IMR-90 (cell line): ENCODE results near the gene HAS3. TPM values are rescaled to one million over a fixed set of nuclear protein-coding genes. Genes with fewer than 3 reads are reported as not detected.

ENCODE experiments used
- ATAC-seq: fragments of 200-7000 bp; cut with Tn5 transposase; 2 replicates; pipeline ENCODE4 v1.9.1; 2020; ENCODE audit warnings: low read depth, mild to moderate bottlenecking, moderate library complexity
- BruUV-seq: library from RNA; stranded (reverse); fragments of 400-500 nt; replicated peaks from 2 replicates; lab custom pipeline; 2021; lab: Mats Ljungman, UMichigan
- CTCF ChIA-PET: fragments of 300-600 bp; formaldehyde crosslinking; extraction: SDS; loops from one replicate; lab custom pipeline; 2021; ENCODE audit warnings: antibody characterized with exemption; lab: Yijun Ruan, JAX
- POLR2A ChIA-PET: fragments of 300-600 bp; sonication (Branson Sonifier 250); formaldehyde crosslinking; loops from one replicate; lab custom pipeline; 2022; ENCODE audit warnings: antibody characterized with exemption; ENCODE audit not compliant: unreplicated experiment; lab: Charles Lee
- DNase-seq: peaks from one replicate; pipeline ENCODE4 v3.0.0; 2013
- H2AFZ ChIP-seq: replicated peaks from 2 replicates; pipeline ENCODE3; 2013; ENCODE audit warnings: low read length, mild to moderate bottlenecking; ENCODE audit not compliant: poor library complexity
- H2AK5ac ChIP-seq: 2 replicates; pipeline ENCODE4 v1.6.1; 2013; ENCODE audit warnings: low read depth, low read length, inconsistent platforms
- H2AK9ac ChIP-seq: replicated peaks from 2 replicates; pipeline ENCODE3; 2013; ENCODE audit warnings: mild to moderate bottlenecking, low read depth, low read length, moderate library complexity; ENCODE audit not compliant: poor library complexity
- H2BK120ac ChIP-seq: 2 replicates; pipeline ENCODE4 v1.6.1; 2013; ENCODE audit warnings: low read depth, low read length, inconsistent platforms
- H2BK15ac ChIP-seq: 3 replicates; pipeline ENCODE4 v1.6.1; 2013; ENCODE audit warnings: low read depth, low read length, inconsistent platforms
- H2BK20ac ChIP-seq: 2 replicates; pipeline ENCODE4 v1.6.1; 2013; ENCODE audit warnings: low read depth, mild to moderate bottlenecking, inconsistent platforms, low read length, moderate library complexity
- H2BK5ac ChIP-seq: 2 replicates; pipeline ENCODE4 v1.6.1; 2013; ENCODE audit warnings: mild to moderate bottlenecking, low read depth, low read length, inconsistent platforms; ENCODE audit not compliant: poor library complexity, severe bottlenecking
- H3K14ac ChIP-seq: replicated peaks from 2 replicates; pipeline ENCODE4 v1.6.1; 2013; ENCODE audit warnings: low read depth, low read length, inconsistent platforms
- H3K18ac ChIP-seq: 2 replicates; pipeline ENCODE4 v1.6.1; 2013; ENCODE audit warnings: low read depth, low read length, control low read depth
- H3K23ac ChIP-seq: 2 replicates; pipeline ENCODE4 v1.6.1; 2013; ENCODE audit warnings: low read depth, low read length, inconsistent platforms
- H3K27ac ChIP-seq: 2 replicates; pipeline ENCODE4 v1.5.1; 2013; ENCODE audit warnings: mild to moderate bottlenecking, control low read depth, low read length; ENCODE audit not compliant: insufficient read depth
- H3K27me3 ChIP-seq: 2 replicates; pipeline ENCODE4 v1.6.1; 2013; ENCODE audit warnings: low read length; ENCODE audit not compliant: control insufficient read depth, insufficient read depth
- H3K36me3 ChIP-seq: 2 replicates; pipeline ENCODE4 v1.6.1; 2013; ENCODE audit warnings: low read length, mixed read lengths; ENCODE audit not compliant: control insufficient read depth, insufficient read depth
- H3K4ac ChIP-seq: 2 replicates; pipeline ENCODE4 v1.6.1; 2013; ENCODE audit warnings: low read depth, low read length, inconsistent platforms
- H3K4me1 ChIP-seq: 2 replicates; pipeline ENCODE4 v1.6.1; 2013; ENCODE audit warnings: low read length, mixed read lengths; ENCODE audit not compliant: control insufficient read depth, insufficient read depth
- H3K4me2 ChIP-seq: 2 replicates; pipeline ENCODE4 v1.6.1; 2013; ENCODE audit warnings: low read depth, mild to moderate bottlenecking, control low read depth, low read length, moderate library complexity
- H3K4me3 ChIP-seq: 2 replicates; pipeline ENCODE4 v1.5.1; 2013; ENCODE audit warnings: low read depth, mild to moderate bottlenecking, control low read depth, low read length, moderate library complexity; ENCODE audit not compliant: insufficient read depth
- H3K56ac ChIP-seq: 2 replicates; pipeline ENCODE4 v1.6.1; 2013; ENCODE audit warnings: low read length, inconsistent platforms; ENCODE audit not compliant: insufficient read depth; ENCODE audit errors: extremely low read depth
- H3K79me1 ChIP-seq, 2 experiments: 2 replicates each; pipeline ENCODE4 v1.6.1; 2013; ENCODE audit warnings: low read length in 2 of 2, inconsistent platforms in 1 of 2, low read depth in 1 of 2
- H3K9ac ChIP-seq: 2 replicates; pipeline ENCODE4 v1.6.1; 2013; ENCODE audit warnings: low read depth, low read length, control low read depth
- H3K9me1 ChIP-seq: 2 replicates; pipeline ENCODE4 v1.6.1; 2013; ENCODE audit warnings: low read length, inconsistent platforms; ENCODE audit not compliant: insufficient read depth
- H3K9me3 ChIP-seq: 2 replicates; pipeline ENCODE4 v1.6.1; 2013; ENCODE audit warnings: low read length; ENCODE audit not compliant: control insufficient read depth, insufficient read depth
- H4K20me1 ChIP-seq: 2 replicates; pipeline ENCODE4 v1.6.1; 2013; ENCODE audit warnings: low read length, inconsistent platforms; ENCODE audit not compliant: insufficient read depth
- H4K5ac ChIP-seq: 2 replicates; pipeline ENCODE4 v1.6.1; 2013; ENCODE audit warnings: mild to moderate bottlenecking, low read depth, low read length, control low read depth
- H4K8ac ChIP-seq, 2 experiments: 2 replicates each; pipeline ENCODE4 v1.6.1; 2013; ENCODE audit warnings: low read depth in 2 of 2, low read length in 2 of 2, control low read depth in 1 of 2, inconsistent platforms in 1 of 2
- H4K91ac ChIP-seq: 2 replicates; pipeline ENCODE4 v1.6.1; 2013; ENCODE audit warnings: low read depth, low read length, inconsistent platforms; ENCODE audit not compliant: insufficient read depth
- BHLHE40 ChIP-seq: fragments of 150-350 bp; IDR thresholded peaks from 2 replicates; pipeline ENCODE4 v1.6.1; 2016; ENCODE audit warnings: mild to moderate bottlenecking, low read depth, low read length
- CEBPB ChIP-seq: IDR thresholded peaks from 2 replicates; pipeline ENCODE4 v1.6.1; 2012; ENCODE audit warnings: low read depth, low read length, improper control_type of control experiment
- MAZ ChIP-seq: IDR thresholded peaks from 2 replicates; pipeline ENCODE4 v1.6.1; 2012; ENCODE audit warnings: low read depth, mild to moderate bottlenecking, low read length, improper control_type of control experiment, moderate library complexity, borderline replicate concordance
- WGBS, 2 experiments: methylation state at CpG; one replicate each; pipeline versions ENCODE4 v1.1.5 to v1.1.7; 2013; ENCODE audit warnings: missing lambda C conversion rate in 2 of 2; ENCODE audit not compliant: insufficient read length in 1 of 2; ENCODE audit errors: extremely low coverage in 2 of 2; 5-methylcytosine and 5-hydroxymethylcytosine counted together
- dilution Hi-C: fragments of 300-500 bp; cut with HindIII; formaldehyde crosslinking; loops from one replicate; pipeline ENCODE4 v1.14.3; 2018; ENCODE audit warnings: low sequenced_read_pairs; ENCODE audit not compliant: unreplicated experiment
- in situ Hi-C: fragments of 300-500 bp; cut with MboI; formaldehyde crosslinking; loops from 3 replicates; pipeline ENCODE4 v1.14.3; 2019; ENCODE audit warnings: low sequenced_read_pairs, inconsistent platforms, mixed read lengths
- intact Hi-C: fragments of 100-400 bp; cut with micrococcal nuclease; formaldehyde crosslinking; loops from 2 replicates; pipeline ENCODE4 v1.10.0; 2022
- polyA plus RNA-seq, 3 experiments: library from polyadenylated mRNA; depleted of rRNA; stranded (reverse); fragments of >200 nt; gene quantifications; 2 replicates each; pipeline ENCODE4 v1.2.3, GENCODE V29; 2012; ENCODE audit warnings: low replicate concordance in 1 of 3
- total RNA-seq: library from RNA; depleted of rRNA; stranded (reverse); fragments of >200 nt; gene quantifications from 2 replicates; pipeline ENCODE4 v1.2.3, GENCODE V29; 2012

The HAS3 gene
- total and polyA plus RNA-seq, 2 of the 4 experiments (the other 2 are of a cell fraction): 0.36 to 0.97 TPM

DNA sequence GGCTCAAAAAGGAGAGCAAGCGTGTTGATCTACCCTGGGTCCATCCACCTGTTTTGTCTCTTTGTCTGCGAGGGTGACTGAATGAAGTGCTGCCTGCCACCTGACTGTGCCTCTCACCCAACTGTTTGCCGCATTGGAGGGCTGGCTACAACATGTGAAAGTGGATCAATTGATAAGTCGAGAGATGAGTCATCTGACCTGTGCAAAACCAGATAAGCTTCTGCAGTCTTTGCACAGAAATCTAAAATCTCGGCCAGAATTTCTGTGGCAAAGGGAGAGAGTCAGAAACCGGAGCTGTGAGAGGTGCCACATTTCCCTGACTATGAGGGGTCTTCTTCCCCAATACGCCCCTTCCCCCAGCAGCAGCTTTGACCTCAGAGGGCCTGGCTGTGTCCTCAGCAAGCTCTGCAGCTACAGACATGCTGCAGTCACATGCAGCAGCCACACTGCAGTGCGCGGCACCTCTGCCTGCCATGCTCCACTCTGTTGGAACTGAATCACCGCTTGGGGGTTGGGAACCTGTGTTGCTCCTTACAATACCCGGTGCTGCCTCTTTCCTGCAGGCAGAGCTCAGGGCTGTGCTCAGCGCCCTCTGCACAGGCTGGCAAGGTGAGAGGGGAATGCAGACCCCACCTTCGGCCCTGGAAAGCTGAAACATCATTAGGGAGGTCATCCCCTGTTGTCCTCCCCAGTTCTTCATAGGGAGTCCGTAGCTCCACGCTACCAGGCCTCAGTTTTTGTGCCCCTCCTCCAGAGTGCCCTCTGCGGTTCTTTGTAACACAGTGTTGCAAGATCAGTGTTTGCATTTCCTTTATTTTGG, 16.2 kb upstream of the HAS3 start:
- Histone ChIP-seq H2BK5ac (no peak overlapping the region), H3K4me3 (no peak overlapping the region), H3K18ac (no peak overlapping the region), H3K36me3 (no peaks in the 10 kb centered on the region), H3K27ac (no peak overlapping the region), H2AK9ac (no peak overlapping the region), H3K4me2 (peak overlapping the region; percentile 35; the same call in 1 of the 2 replicates), H3K56ac (no peak overlapping the region), H3K14ac (no peak overlapping the region), H3K9ac (no peak overlapping the region), H2AFZ (peak overlapping the region; percentile 53), H3K9me3 (no peaks in the 10 kb centered on the region), H4K20me1 (no peaks in the 10 kb centered on the region), H2AK5ac (no peak overlapping the region), H4K8ac (no peak overlapping the region), H3K9me1 (0 out of 2 replicates have a peak, but pooled peaks cover under 1% of the 10 kb centered on the region), H4K5ac (no peak overlapping the region), H2BK15ac (no peak overlapping the region), H3K4ac (no peak overlapping the region), H4K91ac (no peak overlapping the region), H2BK120ac (no peak overlapping the region), H3K4me1 (peaks cover 7% of the 10 kb centered on the region), H3K23ac (no peak overlapping the region), H3K79me1 (no peaks in the 10 kb centered on the region), H3K27me3 (no peaks in the 10 kb centered on the region), H2BK20ac (no peak overlapping the region)
- dilution Hi-C loops (no loop called here), intact Hi-C loops (no loop called here), in situ Hi-C loops (no loop called here)
- ChIA-PET CTCF (no interaction called here), POLR2A (no interaction called here)
- ATAC-seq: peak; percentile 87
- peak; percentile 53 for DNase-seq
- no TSS peak for BruUV-seq
- WGBS, 2 experiments: 53% methylated on average over 3 of the region's 16 CpGs; no CpG with 5 or more reads in 1 of the 2 experiments
- TF ChIP-seq MAZ: no peak
- peak; percentile 12; the same call in 1 of the 2 replicates for TF ChIP-seq BHLHE40
- 0 out of 2 replicates have a peak, but pooled peaks have one; percentile 8 for TF ChIP-seq CEBPB
